NCI-H2196 (cell line): ENCODE results near the gene UST.

Source experiments
- DNase-seq: peaks from one replicate; lab custom pipeline; 2025; ENCODE audit not compliant: unreplicated experiment; lab: John Stamatoyannopoulos, UW

Gene UST

DNA sequence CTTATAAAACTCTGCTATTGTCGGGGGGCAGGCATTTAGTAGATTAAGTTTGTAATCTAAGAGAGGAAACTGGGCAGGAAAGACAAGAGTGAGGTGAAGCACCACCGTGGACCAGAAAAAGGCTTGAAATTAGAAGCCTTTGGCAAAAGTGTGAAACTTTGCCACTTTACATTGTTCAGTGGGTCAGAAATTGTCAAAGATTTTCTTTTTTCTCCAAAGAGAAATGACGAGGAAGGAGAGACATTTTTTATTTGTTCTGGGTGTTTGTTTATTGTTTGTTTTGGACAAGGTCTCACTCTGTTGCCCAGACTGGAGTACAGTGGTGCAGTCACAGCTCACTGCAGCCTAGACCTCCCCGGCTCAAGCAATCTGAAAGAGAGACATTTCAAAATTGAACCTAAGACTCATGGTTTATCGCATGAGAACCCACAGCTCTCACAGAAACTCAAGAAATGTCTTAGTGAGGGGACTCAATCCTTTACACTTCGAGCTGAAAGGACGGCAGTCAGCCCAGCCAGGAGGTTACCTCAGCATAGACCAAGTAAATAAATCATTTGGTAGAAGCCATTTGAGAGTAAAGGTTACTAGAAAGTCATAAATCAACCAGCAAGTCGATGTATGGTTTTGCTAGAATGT, 307.8 kb downstream of the UST start:
- no peak for DNase-seq

DNA sequence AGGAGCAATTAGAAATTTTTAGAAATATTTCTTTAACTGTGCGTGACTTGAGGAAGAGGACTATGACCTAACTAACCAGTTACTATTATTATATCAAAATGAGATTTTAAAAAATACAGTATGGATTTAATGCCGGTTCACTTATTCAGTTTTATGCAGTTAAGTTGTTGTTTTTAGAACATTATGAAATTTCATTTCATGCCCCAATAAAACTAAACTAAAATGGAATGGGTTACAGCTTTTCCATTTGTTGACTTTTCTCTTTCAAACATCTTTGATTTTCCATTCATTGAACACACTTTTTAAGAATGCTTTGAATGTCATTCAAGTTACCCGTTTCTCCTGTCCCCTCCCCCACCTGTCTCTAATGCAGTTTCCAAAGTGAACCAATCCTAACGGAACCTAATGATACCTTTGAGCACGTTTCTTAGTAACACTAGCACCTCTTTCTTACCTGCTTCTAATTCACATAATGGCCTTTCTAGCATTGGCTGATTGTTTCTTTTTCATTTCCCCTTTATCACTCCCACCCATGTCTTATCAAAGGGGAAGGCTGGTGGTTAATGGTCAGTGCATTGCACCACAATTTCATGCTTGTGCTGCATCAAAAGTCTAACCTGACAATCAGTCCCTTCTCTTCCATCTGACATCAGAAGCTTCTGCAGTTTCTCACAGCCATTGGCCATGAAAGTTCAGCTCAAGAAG, 308.5 kb downstream of the UST start:
- DNase-seq = no peak

DNA sequence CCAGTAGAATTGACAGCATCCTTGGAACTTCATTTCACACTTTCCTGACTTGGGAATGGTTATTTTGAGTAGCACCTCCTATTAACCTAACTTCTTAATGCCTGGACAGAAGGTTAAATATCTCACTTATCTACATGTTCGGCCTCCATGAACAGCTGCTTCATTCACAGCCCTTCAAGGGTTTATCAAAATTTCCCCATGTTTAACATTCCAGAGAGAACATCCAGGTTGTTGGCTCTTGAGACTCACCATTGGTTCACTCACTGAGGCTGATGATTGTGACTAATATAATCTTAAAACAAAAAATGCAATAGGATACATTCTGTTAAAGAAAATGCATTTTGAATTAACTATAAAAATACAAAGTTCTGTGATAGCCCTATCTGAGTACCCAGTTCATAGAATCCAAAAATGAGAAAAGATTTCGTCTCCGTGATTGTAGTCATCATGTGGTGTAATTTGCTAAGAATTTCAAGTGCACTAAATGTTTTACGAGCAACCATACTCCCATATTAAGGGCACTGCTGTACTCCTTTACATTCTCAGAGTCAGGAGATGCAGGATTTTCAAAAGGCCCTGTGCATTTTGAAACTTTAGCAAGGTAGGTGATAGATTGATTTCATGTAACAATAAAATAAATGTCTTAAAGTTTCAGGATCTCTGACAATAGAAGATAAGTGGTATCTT, 310.1 kb downstream of the UST start:
- DNase-seq = no peak

DNA sequence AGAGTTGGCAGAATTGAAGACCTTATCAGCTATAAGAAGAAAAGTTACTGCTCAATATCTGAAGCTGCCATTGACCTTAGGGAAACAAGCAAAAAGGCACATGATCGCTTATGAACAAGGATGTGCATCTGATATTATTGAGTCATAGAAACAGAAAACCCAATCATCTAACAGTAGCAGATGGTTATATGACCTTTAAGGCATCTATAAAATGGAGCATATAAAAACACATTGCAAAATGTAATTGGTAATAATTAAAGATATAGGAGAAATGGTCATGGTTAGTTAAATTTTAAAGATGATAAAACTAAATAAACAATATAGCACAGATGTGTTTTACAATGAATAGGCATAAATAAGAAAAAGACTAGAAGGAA, 310.6 kb downstream of the UST start:
- no peak for DNase-seq

DNA sequence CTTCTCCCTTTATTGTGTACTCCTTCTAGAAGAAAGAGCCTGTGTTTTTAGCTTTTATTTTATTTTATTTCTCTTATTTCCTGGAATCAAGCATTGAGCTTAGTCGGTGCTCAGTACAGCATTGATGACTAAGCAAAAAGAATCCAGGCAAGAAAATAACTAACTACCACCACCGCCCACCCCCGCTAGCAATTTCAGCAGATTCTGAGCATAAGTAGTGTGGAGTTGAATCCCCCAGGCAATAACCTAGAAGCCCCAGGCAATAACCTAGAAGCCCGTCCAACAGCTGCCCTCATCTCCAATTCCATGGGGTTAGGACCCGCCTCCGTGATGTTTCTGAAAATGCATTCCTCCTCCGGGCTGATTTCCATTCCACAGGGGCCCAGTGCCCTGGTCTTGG, 312.7 kb downstream of the UST start:
- DNase-seq = no peak

GRCh38 chr6:149060300-149060984, 313.6 kb downstream of the UST start:
- DNase-seq = no peak

DNA sequence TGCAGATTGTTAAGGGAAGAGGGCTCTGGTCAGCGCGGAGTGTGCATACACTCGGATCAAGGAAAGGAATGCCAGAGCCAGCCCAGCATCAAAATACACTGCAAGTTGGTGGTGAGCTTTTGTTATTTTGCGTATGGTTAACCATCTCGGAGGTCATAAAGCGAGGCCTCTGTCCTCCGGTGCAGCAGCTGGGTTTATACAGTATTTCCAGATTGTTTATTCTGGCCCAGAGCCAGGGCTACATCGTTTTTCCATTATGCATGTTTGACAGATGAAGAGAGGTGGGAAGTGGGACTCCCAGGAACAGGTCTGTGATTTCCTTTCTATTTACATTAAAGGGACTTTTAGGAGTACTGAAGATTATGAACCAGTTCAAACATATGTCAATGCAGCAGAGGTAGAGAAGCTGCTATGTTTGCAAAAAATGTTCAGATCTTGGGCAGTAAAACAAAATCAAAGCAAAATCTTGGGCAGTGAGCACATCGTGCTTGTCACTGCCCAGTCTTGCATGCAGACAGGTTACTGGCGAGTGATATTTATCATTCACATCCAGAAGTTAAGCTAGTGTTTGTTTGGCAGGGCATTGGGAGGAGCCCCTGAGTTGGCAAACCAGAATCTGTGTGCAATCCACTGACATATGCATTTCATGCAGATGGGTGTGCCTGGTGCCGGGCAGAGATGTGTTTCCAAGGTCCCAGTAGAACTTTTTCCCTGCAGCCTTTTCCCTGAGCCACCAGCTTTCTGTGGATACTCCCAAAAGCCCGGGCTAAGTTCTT, 314.3 kb downstream of the UST start:
- peak; percentile 66 for DNase-seq

DNA sequence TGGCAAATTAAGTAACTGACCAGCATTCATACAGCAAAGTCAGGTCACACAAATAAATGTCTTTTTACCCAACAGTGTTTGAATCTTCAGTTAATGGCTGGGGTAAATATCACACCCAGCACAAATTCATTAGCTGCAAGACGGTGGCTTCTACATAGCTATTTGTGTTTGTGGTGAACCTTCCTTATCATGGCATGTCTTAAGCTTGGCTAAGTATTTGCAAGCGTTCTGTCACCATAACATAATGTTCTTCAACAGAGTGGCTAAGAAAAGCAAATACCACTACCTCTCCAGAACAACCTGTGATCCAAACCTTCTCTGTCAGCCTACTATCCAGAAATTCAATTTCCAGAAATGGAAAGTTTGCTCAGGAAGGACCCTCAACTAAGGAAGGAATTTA, 315.1 kb downstream of the UST start:
- DNase-seq = no peak

DNA sequence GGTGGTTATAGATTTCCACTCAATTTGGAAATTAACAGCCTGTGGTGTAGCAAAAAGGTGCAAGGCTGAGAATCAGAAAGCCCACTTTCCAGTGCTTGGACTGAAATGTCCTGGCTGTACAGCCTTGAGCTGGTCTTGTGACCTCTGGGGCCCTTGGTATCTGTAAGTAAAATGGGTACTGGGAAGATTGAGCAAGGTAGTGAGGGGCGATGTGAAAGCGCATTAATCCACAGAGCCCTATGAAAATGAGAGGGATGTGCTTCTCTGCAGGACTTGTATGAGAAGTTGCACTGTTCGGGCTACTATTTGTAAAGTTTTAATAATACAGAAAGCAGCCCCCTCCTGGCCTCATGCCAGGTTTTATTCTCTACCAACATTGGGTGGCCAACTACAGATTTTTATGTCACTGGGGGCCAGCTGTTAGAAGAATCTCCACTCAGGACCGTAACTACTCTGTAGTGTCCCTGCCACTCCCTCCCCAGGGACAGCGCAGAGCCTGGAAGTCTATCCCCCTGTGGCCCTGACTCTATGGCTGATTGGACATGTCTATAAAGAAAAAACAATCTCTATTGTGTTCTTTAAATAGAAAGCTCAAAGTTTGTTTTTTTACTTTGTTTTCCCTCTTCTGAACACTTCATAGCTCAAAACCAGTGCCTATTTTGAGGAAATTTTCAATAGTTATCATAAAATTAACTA, 316.0 kb downstream of the UST start:
- no peak for DNase-seq

- DNase-seq = no peak
Observed at GRCh38 chr6:149063468-149063867, 316.6 kb downstream of the UST start.

GRCh38 chr6:149064001-149064659, 317.3 kb downstream of the UST start:
- no peak for DNase-seq

- DNase-seq = no peak
Observed at GRCh38 chr6:149064660-149065015, 317.8 kb downstream of the UST start.

- no peak for DNase-seq
Observed at GRCh38 chr6:149065121-149065520, 318.3 kb downstream of the UST start.

DNA sequence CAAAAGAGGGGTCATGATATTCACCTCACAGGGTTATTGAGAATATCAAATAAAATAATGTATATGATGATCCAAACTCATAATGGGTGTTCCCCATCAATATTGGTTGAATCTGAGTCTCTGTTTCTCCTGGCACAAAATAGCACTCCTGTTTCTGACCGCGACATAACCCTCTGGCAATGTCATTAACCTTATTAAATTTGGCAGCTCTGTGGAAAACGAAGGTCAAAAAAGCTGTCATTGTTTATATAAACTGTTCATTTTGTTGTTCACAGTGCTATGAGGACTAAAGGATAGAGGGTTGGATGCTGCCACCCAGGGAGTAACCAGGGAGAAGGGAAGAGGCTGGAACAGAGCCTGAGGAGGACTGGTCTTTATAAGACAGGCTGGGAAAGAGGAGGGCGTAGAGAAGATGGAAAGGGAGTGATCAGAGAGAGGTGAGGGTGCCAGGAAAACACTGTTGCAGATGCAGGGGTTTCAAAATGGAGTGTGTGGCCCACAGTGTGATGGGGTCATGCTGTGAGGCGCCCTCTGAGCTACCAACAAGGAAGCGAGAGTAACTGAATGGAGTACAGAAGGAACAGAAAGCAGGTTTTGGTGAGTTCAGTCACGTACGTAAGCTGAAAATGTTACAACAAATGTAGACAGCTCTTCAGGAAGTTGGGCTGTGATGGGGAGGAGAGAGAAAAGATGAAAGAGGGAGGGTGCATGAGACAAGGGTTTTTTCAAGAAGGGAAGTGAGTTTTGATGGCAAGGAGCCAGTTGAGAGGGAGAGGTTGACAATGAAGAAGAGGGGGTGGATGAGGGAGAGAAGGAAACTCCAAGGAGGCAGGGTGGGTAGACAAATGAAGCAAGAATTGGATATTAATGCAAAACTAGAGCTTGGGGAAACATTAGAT, 319.1 kb downstream of the UST start:
- no peak for DNase-seq

- no peak for DNase-seq
Observed at GRCh38 chr6:149071997-149072396, 325.2 kb downstream of the UST start.

GRCh38 chr6:149074832-149075258, 328.0 kb downstream of the UST start:
- DNase-seq = no peak

- DNase-seq = no peak
Observed at GRCh38 chr6:149075616-149076354, 329.0 kb downstream of the UST start.

GRCh38 chr6:149076355-149076734, 329.5 kb downstream of the UST start:
- no peak for DNase-seq
